ENCODE data around the gene SLC12A8. TPM values are rescaled to one million over a fixed set of nuclear protein-coding genes. Genes with fewer than 3 reads are reported as not detected.

The SLC12A8 gene
- polyA plus RNA-seq, 1 experiment: 8.4 TPM

DNA sequence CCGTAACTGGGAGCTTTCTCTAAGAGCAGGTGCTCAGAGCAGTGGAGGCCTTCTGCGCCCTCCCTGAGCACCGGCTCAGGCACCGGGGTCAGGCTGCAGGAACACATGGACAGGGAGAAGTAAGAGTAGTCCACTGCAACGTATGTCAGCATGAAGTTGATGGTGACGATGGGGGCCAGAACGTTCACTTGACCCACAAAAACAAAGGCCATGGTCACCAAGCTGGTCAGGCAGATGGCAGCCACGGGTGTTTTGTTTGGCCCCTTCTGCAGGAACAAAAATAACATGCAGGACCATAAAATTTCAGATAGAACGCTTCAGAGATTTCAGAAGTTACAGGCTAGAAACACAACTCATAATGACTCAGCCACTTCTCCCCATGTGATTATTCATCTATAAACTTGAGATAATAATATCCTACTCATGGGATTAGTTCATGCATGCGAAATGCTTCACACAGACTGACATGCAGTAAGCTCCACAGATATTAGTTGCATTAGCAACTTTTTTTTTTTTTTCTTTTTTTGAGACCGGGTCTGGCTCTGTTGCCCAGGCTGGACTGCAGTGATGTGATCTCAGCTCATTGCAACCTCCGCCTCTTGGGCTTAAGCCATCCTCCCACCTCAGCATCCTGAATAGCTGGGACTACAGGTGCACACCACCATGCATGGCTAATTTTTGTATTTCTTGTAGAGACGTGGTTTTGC, 104.5 kb downstream of the SLC12A8 start:
- CTCF ChIA-PET: interaction anchor here (0.6 to 1.8 kb wide), 4 partner anchors 24 to 324 kb away, joined by 3 to 5 read pairs (median 3); no protein-coding TSS in a partner anchor
- H3K27me3 ChIP-seq (ENCODE audit: control insufficient read depth, insufficient read depth, low read length): no peaks in the 10 kb centered on the region
- H3K4me3 ChIP-seq (ENCODE audit: low read depth, low read length): no peak overlapping the region
- no peak for TF ChIP-seq CTCF (IDR thresholded peaks at IDR 0.05; ENCODE audit: insufficient read depth, low read depth, low read length)
- DNase-seq (ENCODE audit: low read depth): peak; percentile 74
- no peaks in the 10 kb centered on the region for H3K36me3 ChIP-seq (ENCODE audit: control insufficient read depth, insufficient read depth, low read length)
- POLR2A ChIA-PET: no interaction called here

DNA sequence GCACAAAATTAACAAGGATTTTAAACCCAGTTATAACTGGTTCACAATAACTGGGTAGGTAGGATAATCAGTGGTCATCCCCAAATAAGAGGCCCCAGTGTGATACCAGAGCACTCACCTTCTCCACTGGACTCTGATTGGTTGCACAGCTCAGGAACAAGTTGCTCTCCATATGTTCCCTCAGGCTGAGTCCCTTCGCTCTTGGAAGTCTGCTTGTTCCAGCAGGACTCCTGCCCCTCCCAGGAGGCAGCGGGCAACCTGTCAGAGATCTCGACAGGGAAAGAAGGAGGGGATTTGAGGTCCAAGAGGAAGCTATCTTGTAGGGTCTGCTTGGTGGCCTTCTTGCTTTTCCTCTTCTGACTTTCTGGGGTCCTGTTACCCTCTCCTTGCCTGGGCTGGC, 105.2 kb downstream of the SLC12A8 start:
- DNase-seq (ENCODE audit: low read depth): no peak
- Histone ChIP-seq H3K4me3 (ENCODE audit: low read depth, low read length) (no peak overlapping the region), H3K36me3 (ENCODE audit: control insufficient read depth, insufficient read depth, low read length) (no peaks in the 10 kb centered on the region), H3K27me3 (ENCODE audit: control insufficient read depth, insufficient read depth, low read length) (no peaks in the 10 kb centered on the region)
- no peak for TF ChIP-seq CTCF (IDR thresholded peaks at IDR 0.05; ENCODE audit: insufficient read depth, low read depth, low read length)
- CTCF ChIA-PET: interaction anchor here (0.9 to 1.8 kb wide), 2 partner anchors 23 to 324 kb away, joined by 3 to 5 read pairs; no protein-coding TSS in a partner anchor
- POLR2A ChIA-PET: no interaction called here

- Histone ChIP-seq H3K27me3 (ENCODE audit: control insufficient read depth, insufficient read depth, low read length) (no peaks in the 10 kb centered on the region), H3K36me3 (ENCODE audit: control insufficient read depth, insufficient read depth, low read length) (no peaks in the 10 kb centered on the region), H3K4me3 (ENCODE audit: low read depth, low read length) (no peak overlapping the region)
- no peak for DNase-seq (ENCODE audit: low read depth)
- ChIA-PET POLR2A (no interaction called here), CTCF (interaction anchor here (0.6 to 1.0 kb wide), 2 partner anchors 21 to 32 kb away, joined by 3 read pairs; no protein-coding TSS in a partner anchor)
- TF ChIP-seq CTCF (IDR thresholded peaks at IDR 0.05; ENCODE audit: insufficient read depth, low read depth, low read length): no peak
Measured at GRCh38 chr3:125105116-125105515, 107.4 kb downstream of the SLC12A8 start.

- no peak overlapping the region for H3K4me3 ChIP-seq (ENCODE audit: low read depth, low read length)
- no peak for TF ChIP-seq CTCF (IDR thresholded peaks at IDR 0.05; ENCODE audit: insufficient read depth, low read depth, low read length)
- H3K36me3 ChIP-seq (ENCODE audit: control insufficient read depth, insufficient read depth, low read length): no peaks in the 10 kb centered on the region
- ChIA-PET CTCF (interaction anchor here (0.6 kb wide), 1 partner anchor 33 kb away, joined by 3 read pairs; no protein-coding TSS in a partner anchor), POLR2A (no interaction called here)
- no peak for DNase-seq (ENCODE audit: low read depth)
- no peaks in the 10 kb centered on the region for H3K27me3 ChIP-seq (ENCODE audit: control insufficient read depth, insufficient read depth, low read length)
Measured at GRCh38 chr3:125104639-125105038, 107.9 kb downstream of the SLC12A8 start.

DNA sequence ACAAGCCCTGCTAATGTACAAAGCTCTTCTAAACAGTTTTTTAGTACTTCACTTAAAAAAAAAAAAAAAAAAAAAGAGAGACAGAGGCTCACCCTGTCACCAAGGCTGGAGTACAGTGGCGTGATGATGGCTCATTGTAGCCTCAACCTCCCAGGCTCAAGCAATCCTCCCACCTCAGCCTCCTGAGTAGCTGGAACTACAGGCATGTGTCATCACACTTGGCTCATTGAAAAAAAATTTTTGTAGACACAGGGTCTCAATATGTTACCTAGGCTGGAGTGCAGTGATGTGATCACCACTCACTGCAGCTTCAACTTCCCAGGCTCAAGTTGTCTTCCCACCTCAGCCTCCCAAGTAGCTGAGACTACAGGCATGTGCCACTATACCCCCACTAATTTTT, 109.1 kb downstream of the SLC12A8 start:
- TF ChIP-seq CTCF (IDR thresholded peaks at IDR 0.05; ENCODE audit: insufficient read depth, low read depth, low read length): no peak

More for the DNA sequence above, 109.1 kb downstream of the SLC12A8 start:
- H3K36me3 ChIP-seq (ENCODE audit: control insufficient read depth, insufficient read depth, low read length): no peaks in the 10 kb centered on the region
- POLR2A ChIA-PET: no interaction called here
- H3K4me3 ChIP-seq (ENCODE audit: low read depth, low read length): no peak overlapping the region
- H3K27me3 ChIP-seq (ENCODE audit: control insufficient read depth, insufficient read depth, low read length): no peaks in the 10 kb centered on the region
- DNase-seq (ENCODE audit: low read depth): no peak
- CTCF ChIA-PET: no interaction called here

Measured in BJ (cell line).